Esophagus muscularis mucosa (tissue), 3 donors: ENCODE results near the gene SDHAF1.

Experiments
- CTCF ChIP-seq, 3 experiments: fragments of 200-600 bp in 2 of 3; fragments of 450-650 bp in 1 of 3; sonication (generic) in 2 of 3; IDR thresholded peaks; one replicate each; pipeline ENCODE4 v1.5.1; 2017 to 2019; ENCODE audit warnings: antibody characterized with exemption in 3 of 3, mild to moderate bottlenecking in 2 of 3, moderate library complexity in 1 of 3
- POLR2AphosphoS5 ChIP-seq, 2 donors: sonication (generic); formaldehyde crosslinking; IDR thresholded peaks; one replicate each; pipeline ENCODE4 v1.6.1; 2017; ENCODE audit warnings: antibody characterized with exemption in 2 of 2

- TF ChIP-seq CTCF (IDR thresholded peaks at IDR 0.05), result no peak
- TF ChIP-seq POLR2AphosphoS5 (IDR thresholded peaks at IDR 0.05), result no peak
Measured at GRCh38 chr19:35988824-35989223, 6.2 kb upstream of the SDHAF1 start.
